ENCODE results near the gene TXNL4A.
"Not testable (repeated sequence)": the region's sequence is repeated elsewhere in the genome, so short reads cannot be mapped to it uniquely, and the experiment has no call there.

The TXNL4A gene

GRCh38 chr18:79960161-79960801 lies 28.1 kb downstream of the TXNL4A start:
- H3K9me3 ChIP-seq (ENCODE audit: control insufficient read depth, insufficient read depth, low read depth, low read length); H3K36me3 ChIP-seq (ENCODE audit: control insufficient read depth in 2 of 2, insufficient read depth in 1 of 2, low read length in 2 of 2); H3K27ac ChIP-seq (ENCODE audit: extremely low read depth, low read depth, low read length); H3K4me3 ChIP-seq (ENCODE audit: low read depth, low read length); CTCF ChIA-PET: not testable (repeated sequence)
- POLR2A ChIA-PET: interaction anchor here (1.3 kb wide), 1 partner anchor 9 kb away, joined by 3 read pairs; the partner anchor contains the start of gene SLC66A2
- peaks cover 13% of the 10 kb centered on the region for H3K4me1 ChIP-seq (ENCODE audit: control insufficient read depth, insufficient read depth, low read length)
- TF ChIP-seq ZBTB48 (tag by site-specific recombination; IDR thresholded peaks at IDR 0.05) (peak; percentile 57; the same call in 1 of the 2 replicates), ZXDB (tag by site-specific recombination; IDR thresholded peaks at IDR 0.05) (peak; percentile 24; the same call in 1 of the 2 replicates), KLF1 (tag by site-specific recombination; IDR thresholded peaks at IDR 0.05) (peak; percentile 96), KLF7 (tag by site-specific recombination; IDR thresholded peaks at IDR 0.05; ENCODE audit: borderline replicate concordance) (peak; percentile 22; the same call in 1 of the 2 replicates), ZSCAN4 (tag by site-specific recombination; IDR thresholded peaks at IDR 0.05) (0 out of 2 replicates have a peak, but pooled peaks have one; percentile 14), WT1 (tag by site-specific recombination; IDR thresholded peaks at IDR 0.05) (peak; percentile 97), SP7 (tag by site-specific recombination; IDR thresholded peaks at IDR 0.05) (0 out of 2 replicates have a peak, but pooled peaks have one; percentile 40), KLF17 (tag by site-specific recombination; IDR thresholded peaks at IDR 0.05) (peak; percentile 69; the same call in 1 of the 2 replicates)

GRCh38 chr18:79958981-79959380 lies 29.4 kb downstream of the TXNL4A start:
- TF ChIP-seq ZNF366 (tag by site-specific recombination; conservative IDR thresholded peaks at IDR 0.05): no peak
- TF ChIP-seq EGR2 (tag by site-specific recombination; IDR thresholded peaks at IDR 0.05; ENCODE audit: low read depth): no peak
- no peak for TF ChIP-seq ZNF19 (tag by site-specific recombination; IDR thresholded peaks at IDR 0.05; ENCODE audit: low read depth)
- TF ChIP-seq ZNF596 (tag by site-specific recombination; IDR thresholded peaks at IDR 0.05): no peak
- peak; percentile 66; the same call in 1 of the 2 replicates for TF ChIP-seq ZNF121 (tag by site-specific recombination; IDR thresholded peaks at IDR 0.05)

GRCh38 chr18:79956276-79956675 lies 32.1 kb downstream of the TXNL4A start:
- no peak overlapping the region for H3K27ac ChIP-seq (ENCODE audit: extremely low read depth, low read depth, low read length)
- H3K9me3 ChIP-seq (ENCODE audit: control insufficient read depth, insufficient read depth, low read depth, low read length): no peaks in the 10 kb centered on the region
- CTCF ChIA-PET: no interaction called here
- POLR2A ChIA-PET: interaction anchor here (0.8 to 1.0 kb wide), 2 partner anchors 33 to 277 kb away, joined by 3 to 4 read pairs; no protein-coding TSS in a partner anchor
- H3K4me1 ChIP-seq (ENCODE audit: control insufficient read depth, insufficient read depth, low read length): peaks cover 14% of the 10 kb centered on the region
- peaks cover 0 to 3% of the 10 kb centered on the region in 2 experiments; a peak in 1 of 3 replicates for H3K36me3 ChIP-seq (ENCODE audit: control insufficient read depth in 2 of 2, insufficient read depth in 1 of 2, low read length in 2 of 2)
- peak; percentile 83 for TF ChIP-seq ZNF558 (tag by site-specific recombination; IDR thresholded peaks at IDR 0.05)
- no peak for TF ChIP-seq INSM2 (tag by site-specific recombination; IDR thresholded peaks at IDR 0.05)
- no peak for TF ChIP-seq ZNF114 (tag by site-specific recombination; IDR thresholded peaks at IDR 0.05)
- TF ChIP-seq ZNF585B (tag by site-specific recombination; IDR thresholded peaks at IDR 0.05): no peak
- no peak for TF ChIP-seq ZSCAN30 (tag by site-specific recombination; IDR thresholded peaks at IDR 0.05)
- no peak overlapping the region for H3K4me3 ChIP-seq (ENCODE audit: low read depth, low read length)

More at GRCh38 chr18:79958981-79959380, 29.4 kb downstream of the TXNL4A start:
- H3K27ac ChIP-seq (ENCODE audit: extremely low read depth, low read depth, low read length): no peak overlapping the region
- H3K36me3 ChIP-seq (ENCODE audit: control insufficient read depth in 2 of 2, insufficient read depth in 1 of 2, low read length in 2 of 2): no peaks in the 10 kb centered on the region
- ChIA-PET CTCF (no interaction called here), POLR2A (interaction anchor here (1.3 kb wide), 1 partner anchor 7 kb away, joined by 3 read pairs; the partner anchor contains the start of gene SLC66A2)
- H3K4me1 ChIP-seq (ENCODE audit: control insufficient read depth, insufficient read depth, low read length): peaks cover 14% of the 10 kb centered on the region
- no peaks in the 10 kb centered on the region for H3K9me3 ChIP-seq (ENCODE audit: control insufficient read depth, insufficient read depth, low read depth, low read length)
- H3K4me3 ChIP-seq (ENCODE audit: low read depth, low read length): no peak overlapping the region

All from HEK293 (cell line).